ENCODE measurements around the gene DSG4.

Gene DSG4

GRCh38 chr18:31446854-31447253 is 70.3 kb downstream of the DSG4 start:
- no peak for DNase-seq (ENCODE audit: low read depth)

- no peak for DNase-seq (ENCODE audit: low read depth)
Measured at GRCh38 chr18:31447530-31448191, 71.1 kb downstream of the DSG4 start, which contains the start of gene DSG3. Gene DSG3, plus strand, starts transcription at chr18:31447741. Its CDS starts 137 bp downstream, at chr18:31447878.

GRCh38 chr18:31450409-31450808 is 73.8 kb downstream of the DSG4 start:
- no peak for DNase-seq (ENCODE audit: low read depth)

- no peak for DNase-seq (ENCODE audit: low read depth)
Measured at GRCh38 chr18:31451625-31452024, 75.0 kb downstream of the DSG4 start.

GRCh38 chr18:31454066-31454708 is 77.6 kb downstream of the DSG4 start:
- no peak for DNase-seq (ENCODE audit: low read depth)

All from CMK (cell line).